ENCODE measurements around the gene XIRP2.
A peak's percentile ranks its signal among the peaks of the same experiment; 100 is the strongest.

XIRP2 gene

GRCh38 chr2:167292430-167293171 lies 404.3 kb downstream of the XIRP2 start, which contains the start of gene B3GALT1:
B3GALT1 (plus strand) TSS chr2:167293001.
- peak; percentile 78 for DNase-seq (ENCODE audit: low spot score)

- no peak for DNase-seq (ENCODE audit: low spot score)
These were observed 405.0 kb downstream of the XIRP2 start for GRCh38 chr2:167293172-167293781.

DNA sequence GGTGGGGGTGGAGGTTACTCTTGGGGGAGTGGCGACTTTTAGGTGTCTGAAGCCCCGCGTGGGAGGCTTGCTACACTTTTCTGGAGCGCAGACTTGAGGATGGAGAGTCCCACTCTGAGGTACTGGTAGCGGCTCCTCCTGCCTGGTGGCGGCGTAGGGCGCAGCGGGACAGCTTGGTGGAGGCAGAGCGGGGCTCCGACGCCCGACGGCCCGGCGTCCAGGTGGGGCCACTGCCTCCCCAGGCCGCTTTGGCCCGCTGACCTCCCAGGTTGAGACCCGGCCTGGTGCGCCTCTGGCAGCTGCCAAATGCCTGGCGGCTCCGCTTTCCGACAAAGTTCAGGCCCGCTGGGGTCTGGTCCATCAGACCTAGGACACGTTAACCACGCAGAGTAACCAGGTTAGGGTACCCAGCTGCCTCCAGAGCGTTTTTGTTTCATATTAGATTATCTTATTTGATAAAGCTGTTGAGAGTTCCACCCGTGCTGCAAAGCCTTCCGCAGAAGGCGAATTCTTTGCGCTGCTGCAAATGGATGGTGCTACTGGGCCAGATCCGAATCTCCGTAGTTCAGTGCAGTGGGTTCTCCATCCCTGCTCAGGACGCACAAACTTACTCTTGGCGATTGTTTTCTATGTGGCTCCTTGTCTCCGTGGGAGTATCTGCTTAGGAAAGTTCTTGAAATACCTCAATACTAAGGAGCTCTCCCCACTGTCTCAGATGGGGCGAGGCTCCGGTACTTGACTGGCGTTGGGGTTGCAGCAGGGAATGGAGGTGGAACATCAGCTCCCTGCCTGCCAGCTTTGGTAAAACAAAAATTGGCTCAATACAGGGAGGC lies 405.9 kb downstream of the XIRP2 start:
- no peak for DNase-seq (ENCODE audit: low spot score)

DNA sequence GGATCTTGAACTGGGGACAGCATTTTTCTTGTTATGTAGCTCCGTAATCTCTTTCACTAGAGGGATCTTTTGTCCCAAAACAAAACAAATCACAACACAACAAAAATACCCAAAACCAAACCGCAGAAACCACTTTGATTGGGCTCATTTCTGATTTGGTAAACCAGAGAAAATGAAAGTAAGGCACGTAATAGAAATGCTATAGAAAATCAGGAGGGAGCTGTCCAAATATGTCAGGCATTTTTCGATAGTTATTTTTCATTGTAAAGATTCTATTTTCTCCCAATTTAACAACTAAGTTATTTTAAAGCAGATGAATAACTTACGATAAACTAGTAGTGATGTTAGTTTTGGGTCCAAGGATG lies 406.5 kb downstream of the XIRP2 start:
- DNase-seq (ENCODE audit: low spot score) = no peak

GRCh38 chr2:167297292-167297691 lies 409.0 kb downstream of the XIRP2 start:
- DNase-seq (ENCODE audit: low spot score) = no peak

DNA sequence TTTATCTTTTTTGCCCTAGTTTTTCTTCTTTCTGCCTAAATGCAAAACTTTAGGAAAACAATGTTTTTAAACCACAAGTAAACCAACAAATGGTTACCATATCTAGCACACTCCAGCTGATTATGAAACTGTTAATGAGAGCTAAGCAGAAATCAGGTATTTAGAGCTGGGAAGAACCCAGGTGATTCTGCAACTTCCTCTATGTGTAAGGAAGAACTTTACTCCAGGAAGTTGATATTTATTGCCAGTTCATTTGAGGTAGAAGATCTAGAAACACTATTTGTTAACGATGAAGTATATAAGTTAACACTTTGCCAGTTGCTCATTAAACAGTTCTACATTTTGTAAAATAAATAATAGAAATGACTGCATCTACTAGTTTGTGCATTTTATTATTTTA lies 409.7 kb downstream of the XIRP2 start:
- DNase-seq (ENCODE audit: low spot score) = no peak
